ENCODE measurements around the gene RIOK3. TPM values are rescaled to one million over a fixed set of nuclear protein-coding genes. Genes with fewer than 3 reads are reported as not detected.

RIOK3 gene
- total RNA-seq, 1 donor from 2014 or later, result 57.7 TPM

- DNase-seq (ENCODE audit: low read depth in 2 of 2), result no peak
These were observed 75.7 kb downstream of the RIOK3 start for GRCh38 chr18:23528580-23529472.

- DNase-seq (ENCODE audit: low read depth in 2 of 2), result peak in 1 of 2 donors; percentile 67
These were observed 76.5 kb downstream of the RIOK3 start for GRCh38 chr18:23529604-23530003.

GRCh38 chr18:23530195-23530594 lies 77.1 kb downstream of the RIOK3 start:
- DNase-seq (ENCODE audit: low read depth in 2 of 2), result no peak

- DNase-seq (ENCODE audit: low read depth in 2 of 2), result no peak
These were observed 78.8 kb downstream of the RIOK3 start for GRCh38 chr18:23531912-23532311.

Other genes starting within 250 kb of the RIOK3 start
- gene RMC1, start 50.2 kb downstream of the RIOK3 start, total RNA-seq, result 17.9 and 31.5 TPM in 2 replicates
- gene NPC1, start 133.2 kb downstream of the RIOK3 start, total RNA-seq, result 27.0 and 30.2 TPM in 2 replicates
- 0.65 and 0.79 TPM in 2 replicates for gene ANKRD29, start 209.6 kb downstream of the RIOK3 start, total RNA-seq
- 2.4 and 2.8 TPM in 2 replicates for gene LAMA3, start 236.2 kb downstream of the RIOK3 start, total RNA-seq

Measured in lung microvascular endothelial cell (primary cell).